DND-41 (cell line): ENCODE data around the gene KLK14.

Experiments
- ATAC-seq: fragments of 200-7000 bp; cut with Tn5 transposase; 3 replicates; pipeline ENCODE4 v1.9.1; 2021; ENCODE audit warnings: low read depth; ENCODE audit not compliant: insufficient read depth
- DNase-seq: peaks from one replicate; pipeline ENCODE4 v3.0.0-alpha.2; 2020
- H2AFZ ChIP-seq: 2 replicates; pipeline ENCODE4 v1.6.0; 2012; ENCODE audit warnings: low read depth, low read length
- H3K27ac ChIP-seq: 2 replicates; pipeline ENCODE4 v1.5.1; 2012; ENCODE audit warnings: low read length, inconsistent platforms
- H3K27me3 ChIP-seq: fragments of 200-600 bp; sonication (generic); 2 replicates; pipeline ENCODE4 v1.6.0; 2012; ENCODE audit warnings: low read length, mild to moderate bottlenecking, inconsistent platforms; ENCODE audit not compliant: insufficient read depth, poor library complexity
- H3K36me3 ChIP-seq: 2 replicates; pipeline ENCODE4 v1.5.1; 2012; ENCODE audit warnings: low read length, inconsistent platforms; ENCODE audit not compliant: insufficient read depth
- H3K4me1 ChIP-seq: 2 replicates; pipeline ENCODE4 v1.5.1; 2012; ENCODE audit warnings: mild to moderate bottlenecking, low read length; ENCODE audit not compliant: insufficient read depth
- H3K4me2 ChIP-seq: 2 replicates; pipeline ENCODE4 v1.6.0; 2012; ENCODE audit warnings: mild to moderate bottlenecking, moderate library complexity, low read length, inconsistent platforms; ENCODE audit not compliant: insufficient read depth
- H3K4me3 ChIP-seq, 2 experiments: fragments of 200-600 bp in 1 of 2; shearing (Covaris generic) in 1 of 2; 2 replicates each; pipeline ENCODE4 v1.5.1; 2012 to 2016; ENCODE audit warnings: inconsistent platforms in 2 of 2, low read length in 2 of 2, mild to moderate bottlenecking in 2 of 2, low read depth in 1 of 2, moderate library complexity in 1 of 2
- H3K79me2 ChIP-seq: 2 replicates; pipeline ENCODE4 v1.6.0; 2012; ENCODE audit warnings: low read length, inconsistent platforms; ENCODE audit not compliant: insufficient read depth
- H3K9ac ChIP-seq: 2 replicates; pipeline ENCODE4 v1.6.0; 2012; ENCODE audit warnings: low read depth, mild to moderate bottlenecking, inconsistent platforms, low read length, moderate library complexity
- H3K9me3 ChIP-seq: 2 replicates; pipeline ENCODE4 v1.5.1; 2012; ENCODE audit warnings: low read length, moderate library complexity, mild to moderate bottlenecking, inconsistent platforms; ENCODE audit not compliant: insufficient read depth, severe bottlenecking
- H4K20me1 ChIP-seq: 2 replicates; pipeline ENCODE4 v1.6.0; 2012; ENCODE audit warnings: low read length; ENCODE audit not compliant: insufficient read depth
- CTCF ChIP-seq: IDR thresholded peaks from 2 replicates; pipeline ENCODE4 v1.5.1; 2012; ENCODE audit warnings: borderline replicate concordance, low read length, moderate library complexity, mild to moderate bottlenecking; ENCODE audit not compliant: poor library complexity, severe bottlenecking; ENCODE audit errors: extremely low read depth
- EZH2 ChIP-seq: IDR thresholded peaks from 3 replicates; pipeline ENCODE4 v1.6.1; 2012; ENCODE audit warnings: borderline replicate concordance, low read depth, mild to moderate bottlenecking, moderate library complexity, low read length, inconsistent platforms; ENCODE audit not compliant: severe bottlenecking

Gene KLK14

GRCh38 chr19:51055866-51056265, 26.8 kb downstream of the KLK14 start:
- Histone ChIP-seq H4K20me1 (no peaks in the 10 kb centered on the region), H3K27ac (no peak overlapping the region), H2AFZ (no peak overlapping the region), H3K9me3 (no peaks in the 10 kb centered on the region), H3K27me3 (no peaks in the 10 kb centered on the region), H3K9ac (no peak overlapping the region), H3K36me3 (no peaks in the 10 kb centered on the region), H3K79me2 (no peaks in the 10 kb centered on the region), H3K4me2 (no peak overlapping the region), H3K4me1 (no peaks in the 10 kb centered on the region), H3K4me3 (no peak overlapping the region)
- no peak for ATAC-seq
- TF ChIP-seq CTCF (no peak), EZH2 (no peak)
- DNase-seq = no peak

GRCh38 chr19:51047031-51047335, 35.7 kb downstream of the KLK14 start:
- H3K9ac ChIP-seq = no peak overlapping the region
- no peaks in the 10 kb centered on the region for H3K9me3 ChIP-seq
- no peak for ATAC-seq
- H3K27ac ChIP-seq = no peak overlapping the region
- no peaks in the 10 kb centered on the region for H4K20me1 ChIP-seq
- no peaks in the 10 kb centered on the region for H3K79me2 ChIP-seq
- no peak for TF ChIP-seq EZH2
- no peak overlapping the region for H3K4me2 ChIP-seq
- H3K4me3 ChIP-seq = no peak overlapping the region
- no peak overlapping the region for H2AFZ ChIP-seq
- no peak for DNase-seq
- no peaks in the 10 kb centered on the region for H3K27me3 ChIP-seq
- H3K4me1 ChIP-seq = no peaks in the 10 kb centered on the region
- H3K36me3 ChIP-seq = no peaks in the 10 kb centered on the region

- ATAC-seq = no peak
- H3K4me3 ChIP-seq = no peak overlapping the region
- H3K79me2 ChIP-seq = no peaks in the 10 kb centered on the region
- H3K9me3 ChIP-seq = no peaks in the 10 kb centered on the region
- TF ChIP-seq EZH2 (no peak), CTCF (no peak)
- H3K36me3 ChIP-seq = no peaks in the 10 kb centered on the region
- DNase-seq = no peak
- H4K20me1 ChIP-seq = no peaks in the 10 kb centered on the region
- H3K4me1 ChIP-seq = no peaks in the 10 kb centered on the region
- no peak overlapping the region for H3K9ac ChIP-seq
- H3K4me2 ChIP-seq = no peak overlapping the region
- no peaks in the 10 kb centered on the region for H3K27me3 ChIP-seq
- no peak overlapping the region for H2AFZ ChIP-seq
- H3K27ac ChIP-seq = no peak overlapping the region
Observed at GRCh38 chr19:51044327-51044726, 38.4 kb downstream of the KLK14 start.

- Histone ChIP-seq H3K4me2 (no peak overlapping the region), H3K27me3 (no peaks in the 10 kb centered on the region), H3K4me1 (no peaks in the 10 kb centered on the region), H2AFZ (no peak overlapping the region), H3K4me3 (no peak overlapping the region), H3K79me2 (no peaks in the 10 kb centered on the region), H3K9me3 (no peaks in the 10 kb centered on the region), H4K20me1 (no peaks in the 10 kb centered on the region), H3K36me3 (no peaks in the 10 kb centered on the region), H3K9ac (no peak overlapping the region), H3K27ac (no peak overlapping the region)
- ATAC-seq (no peak), DNase-seq (no peak)
- no peak for TF ChIP-seq CTCF
- no peak for TF ChIP-seq EZH2
Observed at GRCh38 chr19:51043497-51043896, 39.2 kb downstream of the KLK14 start.
